BJ (cell line): Measurements from ENCODE around the gene PTAFR. TPM values are rescaled to one million over a fixed set of nuclear protein-coding genes. Genes with fewer than 3 reads are reported as not detected.

Experiments used
- CTCF ChIA-PET: fragments of 350-600 bp; formaldehyde crosslinking; extraction: SDS; loops from one replicate; lab custom pipeline; 2021; ENCODE audit warnings: antibody characterized with exemption, inconsistent platforms; lab: Yijun Ruan, JAX
- POLR2A ChIA-PET: fragments of 300-600 bp; sonication (Branson Sonifier 250); formaldehyde crosslinking; extraction: SDS; loops from one replicate; lab custom pipeline; 2021; ENCODE audit warnings: antibody characterized with exemption; lab: Charles Lee
- DNase-seq: peaks from one replicate; pipeline ENCODE4 v3.0.0-alpha.2; 2011; ENCODE audit warnings: low read depth
- H3K27me3 ChIP-seq: 2 replicates; pipeline ENCODE4 v1.6.0; 2011; ENCODE audit warnings: low read length; ENCODE audit not compliant: control insufficient read depth, insufficient read depth
- H3K36me3 ChIP-seq: 2 replicates; pipeline ENCODE4 v1.5.1; 2011; ENCODE audit warnings: low read length; ENCODE audit not compliant: control insufficient read depth, insufficient read depth
- H3K4me3 ChIP-seq: 2 replicates; pipeline ENCODE4 v1.5.1; 2011; ENCODE audit warnings: low read depth, mild to moderate bottlenecking, control low read depth, low read length
- polyA minus RNA-seq: library from RNA; depleted of rRNA, polyadenylated mRNA; stranded (reverse); fragments of >200 nt; gene quantifications from 2 replicates; pipeline ENCODE4 v1.2.3, GENCODE V29; 2011; rRNA and poly(A)+ RNA removed
- polyA plus RNA-seq: library from polyadenylated mRNA; depleted of rRNA; stranded (reverse); fragments of >200 nt; gene quantifications from 2 replicates; pipeline ENCODE4 v1.2.3, GENCODE V29; 2011; rRNA removed
- TF ChIP-seq, protein P1 (sequence below): IDR thresholded peaks from 2 replicates; pipeline ENCODE4 v1.5.1; 2011; ENCODE audit warnings: low read depth, mild to moderate bottlenecking, control low read depth, inconsistent platforms, low read length, moderate library complexity; ENCODE audit not compliant: insufficient read depth

The PTAFR gene, protein sequence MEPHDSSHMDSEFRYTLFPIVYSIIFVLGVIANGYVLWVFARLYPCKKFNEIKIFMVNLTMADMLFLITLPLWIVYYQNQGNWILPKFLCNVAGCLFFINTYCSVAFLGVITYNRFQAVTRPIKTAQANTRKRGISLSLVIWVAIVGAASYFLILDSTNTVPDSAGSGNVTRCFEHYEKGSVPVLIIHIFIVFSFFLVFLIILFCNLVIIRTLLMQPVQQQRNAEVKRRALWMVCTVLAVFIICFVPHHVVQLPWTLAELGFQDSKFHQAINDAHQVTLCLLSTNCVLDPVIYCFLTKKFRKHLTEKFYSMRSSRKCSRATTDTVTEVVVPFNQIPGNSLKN
- polyA plus RNA-seq (0.10 and 0.20 TPM in 2 replicates), polyA minus RNA-seq (0.52 TPM in 1 of 2 replicates, not detected in the other)

DNA sequence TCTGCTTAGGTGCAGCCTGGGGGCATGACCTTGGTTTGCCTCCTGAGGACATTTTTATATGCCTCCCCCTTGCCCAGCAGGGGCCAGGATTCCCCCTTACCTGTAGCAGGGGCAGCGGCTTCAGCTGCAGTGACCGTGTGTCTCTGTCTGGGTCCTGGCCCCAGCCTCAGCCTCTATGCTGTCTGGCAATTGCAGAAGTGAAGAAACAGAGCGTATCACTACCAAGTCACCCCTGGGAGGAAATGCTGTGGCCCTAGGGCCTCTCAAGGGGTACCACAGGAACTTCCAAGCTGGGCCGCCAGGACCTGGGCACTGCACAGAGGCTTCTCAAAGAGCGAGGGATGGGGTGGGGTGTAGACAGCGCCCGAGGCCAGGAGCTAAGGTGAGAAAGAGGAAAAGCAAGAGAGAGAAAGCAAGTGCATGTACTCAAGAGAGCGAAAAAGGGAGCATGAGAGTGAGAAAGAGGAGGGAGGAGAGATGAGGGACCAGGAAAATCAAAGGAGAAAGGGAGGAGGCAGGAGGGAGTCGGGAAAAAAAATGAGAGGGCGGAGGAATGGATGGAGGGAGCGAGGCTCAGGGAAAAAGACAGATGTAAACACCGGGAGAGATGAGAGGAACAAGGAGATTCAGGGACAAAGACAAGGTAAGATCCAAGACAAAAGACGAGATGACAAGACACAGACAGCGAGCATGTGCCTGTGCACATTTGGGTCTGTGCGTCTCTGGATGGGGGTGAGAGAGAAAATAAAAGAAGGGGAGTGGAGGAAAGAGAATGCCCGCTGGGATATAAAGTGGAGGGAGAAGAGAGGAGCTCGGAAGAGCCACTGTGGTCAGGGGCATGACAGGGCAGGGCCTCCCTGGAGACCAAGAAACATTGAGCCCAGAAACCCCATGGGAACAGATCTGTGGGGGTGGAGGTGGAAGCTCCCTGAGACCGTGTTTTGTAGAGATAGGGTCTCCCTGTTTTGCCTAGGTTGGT is at the start of gene PTAFR:
TSS of gene PTAFR (minus strand) at position 199 of the 979 bp plus-strand sequence. CDS start 25,669 bp downstream, outside the sequence.
- no peak for DNase-seq
- H3K36me3 ChIP-seq = no peaks in the 10 kb centered on the region
- POLR2A ChIA-PET = no interaction called here
- 0 out of 2 replicates have a peak, but pooled peaks cover 2% of the 10 kb centered on the region for H3K27me3 ChIP-seq
- H3K4me3 ChIP-seq = no peak within 1 kb of the TSS
- TF ChIP-seq, protein P1, sequence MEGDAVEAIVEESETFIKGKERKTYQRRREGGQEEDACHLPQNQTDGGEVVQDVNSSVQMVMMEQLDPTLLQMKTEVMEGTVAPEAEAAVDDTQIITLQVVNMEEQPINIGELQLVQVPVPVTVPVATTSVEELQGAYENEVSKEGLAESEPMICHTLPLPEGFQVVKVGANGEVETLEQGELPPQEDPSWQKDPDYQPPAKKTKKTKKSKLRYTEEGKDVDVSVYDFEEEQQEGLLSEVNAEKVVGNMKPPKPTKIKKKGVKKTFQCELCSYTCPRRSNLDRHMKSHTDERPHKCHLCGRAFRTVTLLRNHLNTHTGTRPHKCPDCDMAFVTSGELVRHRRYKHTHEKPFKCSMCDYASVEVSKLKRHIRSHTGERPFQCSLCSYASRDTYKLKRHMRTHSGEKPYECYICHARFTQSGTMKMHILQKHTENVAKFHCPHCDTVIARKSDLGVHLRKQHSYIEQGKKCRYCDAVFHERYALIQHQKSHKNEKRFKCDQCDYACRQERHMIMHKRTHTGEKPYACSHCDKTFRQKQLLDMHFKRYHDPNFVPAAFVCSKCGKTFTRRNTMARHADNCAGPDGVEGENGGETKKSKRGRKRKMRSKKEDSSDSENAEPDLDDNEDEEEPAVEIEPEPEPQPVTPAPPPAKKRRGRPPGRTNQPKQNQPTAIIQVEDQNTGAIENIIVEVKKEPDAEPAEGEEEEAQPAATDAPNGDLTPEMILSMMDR = no peak
- CTCF ChIA-PET = interaction anchor here (0.6 to 1.2 kb wide), 2 partner anchors 19 to 85 kb away, joined by 3 to 4 read pairs; no protein-coding TSS in a partner anchor

DNA sequence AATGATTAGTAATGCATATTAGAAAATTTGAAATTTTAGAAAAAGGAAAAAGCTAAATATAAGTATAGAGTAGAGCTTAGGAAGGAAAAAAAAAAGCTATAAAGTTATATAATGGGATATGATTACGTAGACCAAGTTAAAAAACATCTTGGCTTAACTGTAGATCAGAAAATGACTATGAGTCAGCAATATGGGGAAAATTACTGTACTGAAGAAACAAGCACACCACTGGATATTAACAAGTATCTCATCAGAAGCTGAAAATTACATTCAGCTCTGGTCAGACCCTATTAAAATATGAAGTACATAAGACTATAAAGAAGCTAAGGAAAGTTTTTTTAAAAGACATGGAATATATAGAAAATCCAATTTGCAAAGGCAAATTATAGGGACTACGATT is 36.8 kb upstream of the PTAFR start:
- Histone ChIP-seq H3K4me3 (no peak overlapping the region), H3K36me3 (peaks cover 6% of the 10 kb centered on the region), H3K27me3 (no peaks in the 10 kb centered on the region)
- CTCF ChIA-PET = interaction anchor here (1.1 to 7.5 kb wide), 3 partner anchors 13 to 123 kb away, joined by 3 to 134 read pairs (median 3); partner anchors contain the start of gene EYA3
- TF ChIP-seq, protein P1 = no peak
- DNase-seq = no peak
- POLR2A ChIA-PET = no interaction called here

DNA sequence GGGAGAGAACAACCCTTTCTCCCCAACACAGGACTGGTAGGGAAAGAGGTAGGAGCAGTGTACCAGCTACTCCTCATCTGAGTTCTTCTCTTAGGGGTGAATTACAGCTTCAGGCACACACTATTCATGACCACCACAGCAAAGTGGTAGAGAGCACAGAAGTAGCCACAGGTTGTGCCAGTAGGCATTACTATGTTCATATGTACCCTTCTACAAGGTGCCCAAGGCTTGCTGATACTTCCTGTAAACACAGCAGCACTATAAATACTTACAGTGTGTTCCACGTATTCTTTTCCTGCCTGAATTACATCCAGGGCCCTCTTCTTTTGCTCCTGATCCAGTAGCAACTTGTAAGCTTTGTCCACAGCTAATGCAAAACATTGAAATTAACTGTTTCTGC is 33.2 kb upstream of the PTAFR start:
- no peaks in the 10 kb centered on the region for H3K27me3 ChIP-seq
- TF ChIP-seq, protein P1 = no peak
- no peak overlapping the region for H3K4me3 ChIP-seq
- CTCF ChIA-PET = interaction anchor here (0.6 to 7.5 kb wide), 24 partner anchors 10 to 353 kb away, joined by 3 to 134 read pairs (median 5); partner anchors contain the start of gene EYA3
- POLR2A ChIA-PET = no interaction called here
- no peak for DNase-seq
- H3K36me3 ChIP-seq = peaks cover 6% of the 10 kb centered on the region

DNA sequence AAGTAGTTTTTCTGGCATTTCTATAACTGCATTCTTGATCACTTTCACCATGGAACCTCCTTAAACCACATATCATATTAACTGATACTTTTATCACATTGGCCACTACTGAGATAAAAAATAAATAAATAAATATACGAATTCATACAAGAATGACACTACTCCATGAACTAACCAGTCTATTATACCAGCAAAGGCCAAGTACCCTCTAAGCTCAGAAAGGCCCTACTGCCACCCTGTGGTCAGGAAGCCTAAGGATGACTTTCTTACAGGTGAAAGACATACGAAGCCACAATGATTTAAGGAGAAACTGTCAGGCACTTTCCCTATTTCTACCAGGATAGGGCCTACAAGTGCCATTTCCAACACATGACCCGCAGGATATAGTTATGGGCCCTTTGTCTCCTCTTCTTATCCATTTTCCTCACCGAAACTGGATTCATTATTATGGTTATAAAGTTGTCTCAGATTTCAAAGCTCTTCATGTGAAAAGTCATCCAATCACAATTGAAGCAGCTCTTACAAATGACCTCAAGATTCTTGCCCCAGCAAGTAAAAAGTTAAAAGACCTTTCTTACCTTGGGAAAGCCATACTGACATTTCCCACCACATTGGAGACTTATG is 32.4 kb upstream of the PTAFR start:
- Histone ChIP-seq H3K27me3 (no peaks in the 10 kb centered on the region), H3K4me3 (no peak overlapping the region), H3K36me3 (peaks cover 6% of the 10 kb centered on the region)
- DNase-seq = peak; percentile 6
- ChIA-PET POLR2A (no interaction called here), CTCF (interaction anchor here (0.5 to 7.5 kb wide), 29 partner anchors 9 to 352 kb away, joined by 3 to 134 read pairs (median 4); partner anchors contain the start of gene EYA3)
- TF ChIP-seq, protein P1 = peak; percentile 81
